H9 (cell line): Measurements from ENCODE around the gene NFATC1. TPM values are rescaled to one million over a fixed set of nuclear protein-coding genes. Genes with fewer than 3 reads are reported as not detected.

Experiments used
- DNase-seq: peaks from one replicate; pipeline ENCODE4 v3.0.0-alpha.2; 2017
- H2AFZ ChIP-seq: one replicate; pipeline ENCODE4 v1.6.1; 2013; ENCODE audit warnings: mild to moderate bottlenecking, low read length, control low read depth, moderate library complexity
- H2AK5ac ChIP-seq: 2 replicates; pipeline ENCODE4 v1.6.1; 2013; ENCODE audit warnings: low read length, control low read depth, mixed read lengths; ENCODE audit not compliant: insufficient read length
- H2BK120ac ChIP-seq: one replicate; pipeline ENCODE4 v1.6.1; 2013; ENCODE audit warnings: low read depth, mild to moderate bottlenecking, low read length, control low read depth, inconsistent platforms; ENCODE audit not compliant: poor library complexity, severe bottlenecking
- H2BK12ac ChIP-seq: 2 replicates; pipeline ENCODE4 v1.6.1; 2013; ENCODE audit warnings: low read length, control low read depth, mixed read lengths, low read depth; ENCODE audit not compliant: insufficient read length
- H2BK15ac ChIP-seq: 2 replicates; pipeline ENCODE4 v1.6.1; 2013; ENCODE audit warnings: low read depth, low read length, control low read depth
- H2BK20ac ChIP-seq: one replicate; pipeline ENCODE4 v1.6.1; 2013; ENCODE audit warnings: low read depth, mild to moderate bottlenecking, low read length, control low read depth, inconsistent platforms; ENCODE audit not compliant: poor library complexity, severe bottlenecking
- H2BK5ac ChIP-seq: 2 replicates; pipeline ENCODE4 v1.6.1; 2013; ENCODE audit warnings: low read length, control low read depth, mixed read lengths; ENCODE audit not compliant: insufficient read length
- H3K14ac ChIP-seq: 2 replicates; pipeline ENCODE4 v1.6.1; 2013; ENCODE audit warnings: low read length, control low read depth; ENCODE audit not compliant: insufficient read depth
- H3K18ac ChIP-seq: 2 replicates; pipeline ENCODE4 v1.6.1; 2013; ENCODE audit warnings: low read depth, mild to moderate bottlenecking, mixed read lengths, low read length, control low read depth; ENCODE audit not compliant: insufficient read length
- H3K23ac ChIP-seq: 2 replicates; pipeline ENCODE4 v1.6.1; 2013; ENCODE audit warnings: low read length, control low read depth, mixed read lengths, low read depth; ENCODE audit not compliant: insufficient read length
- H3K23me2 ChIP-seq: 2 replicates; pipeline ENCODE4 v1.6.1; 2013; ENCODE audit warnings: low read depth, mild to moderate bottlenecking, mixed read lengths, low read length, control low read depth; ENCODE audit not compliant: insufficient read length, poor library complexity, severe bottlenecking
- H3K27ac ChIP-seq: 2 replicates; pipeline ENCODE4 v1.5.1; 2013; ENCODE audit warnings: low read length, control low read depth, mixed read lengths, low read depth; ENCODE audit not compliant: insufficient read length
- H3K27me3 ChIP-seq: 2 replicates; pipeline ENCODE4 v1.6.1; 2013; ENCODE audit warnings: low read length, control low read depth, inconsistent platforms; ENCODE audit not compliant: insufficient read depth
- H3K4ac ChIP-seq: 2 replicates; pipeline ENCODE4 v1.6.1; 2013; ENCODE audit warnings: low read depth, mild to moderate bottlenecking, control low read depth, inconsistent platforms, low read length, moderate library complexity
- H3K4me1 ChIP-seq: 2 replicates; pipeline ENCODE4 v1.6.1; 2013; ENCODE audit warnings: low read length, control low read depth, inconsistent platforms; ENCODE audit not compliant: insufficient read depth
- H3K4me2 ChIP-seq: 2 replicates; pipeline ENCODE4 v1.6.1; 2013; ENCODE audit warnings: low read length, control low read depth, mixed read lengths; ENCODE audit not compliant: insufficient read length, insufficient read depth
- H3K56ac ChIP-seq: 2 replicates; pipeline ENCODE4 v1.6.1; 2013; ENCODE audit warnings: low read depth, mild to moderate bottlenecking, mixed read lengths, low read length, control low read depth; ENCODE audit not compliant: insufficient read length
- H3K79me1 ChIP-seq: 2 replicates; pipeline ENCODE4 v1.6.1; 2013; ENCODE audit warnings: low read depth, mild to moderate bottlenecking, moderate library complexity, low read length, control low read depth, inconsistent platforms; ENCODE audit not compliant: insufficient read depth, poor library complexity, severe bottlenecking
- H3K79me2 ChIP-seq: 2 replicates; pipeline ENCODE4 v1.6.1; 2013; ENCODE audit warnings: low read length, control low read depth, inconsistent platforms; ENCODE audit not compliant: insufficient read depth
- H3K9ac ChIP-seq: 2 replicates; pipeline ENCODE4 v1.6.1; 2013; ENCODE audit warnings: low read length, control low read depth, mixed read lengths; ENCODE audit not compliant: insufficient read length; ENCODE audit errors: extremely low read depth
- H3K9me3 ChIP-seq: one replicate; pipeline ENCODE4 v1.6.1; 2013; ENCODE audit warnings: low read depth, low read length, inconsistent platforms; ENCODE audit not compliant: control insufficient read depth
- H3T11ph ChIP-seq: one replicate; pipeline ENCODE4 v1.6.1; 2013; ENCODE audit warnings: mild to moderate bottlenecking, low read length, control low read depth, inconsistent platforms
- H4K20me1 ChIP-seq: one replicate; pipeline ENCODE4 v1.6.1; 2013; ENCODE audit not compliant: control insufficient read depth, insufficient read length, insufficient read depth
- H4K5ac ChIP-seq: 2 replicates; pipeline ENCODE4 v1.6.1; 2013; ENCODE audit warnings: low read depth, mild to moderate bottlenecking, mixed read lengths, low read length, control low read depth; ENCODE audit not compliant: insufficient read length
- H4K8ac ChIP-seq: replicated peaks from 2 replicates; pipeline ENCODE4 v1.6.1; 2013; ENCODE audit warnings: low read length, control low read depth, mixed read lengths, low read depth; ENCODE audit not compliant: insufficient read length
- H4K91ac ChIP-seq: 2 replicates; pipeline ENCODE4 v1.6.1; 2013; ENCODE audit warnings: low read depth, mild to moderate bottlenecking, moderate library complexity, mixed read lengths, low read length, control low read depth; ENCODE audit not compliant: insufficient read length
- H3K27ac Mint-ChIP-seq, 3 experiments: 2 replicates in 2 of 3; 3 replicates in 1 of 3; pipeline ENCODE4 v1.8.0; 2020 to 2021; ENCODE audit warnings: mixed read lengths in 3 of 3, mild to moderate bottlenecking in 1 of 3, moderate library complexity in 1 of 3
- H3K27me3 Mint-ChIP-seq: 2 replicates; pipeline ENCODE4 v1.8.0; 2021; ENCODE audit warnings: low read depth, mild to moderate bottlenecking, moderate library complexity, mixed read lengths
- H3K36me3 Mint-ChIP-seq, 3 experiments: 2 replicates in 2 of 3; 3 replicates in 1 of 3; pipeline ENCODE4 v1.8.0; 2020 to 2021; ENCODE audit warnings: low read depth in 3 of 3, mixed read lengths in 3 of 3; ENCODE audit not compliant: insufficient read depth in 1 of 3
- H3K4me1 Mint-ChIP-seq, 2 experiments: 2 replicates each; pipeline ENCODE4 v1.8.0; 2020; ENCODE audit warnings: mixed read lengths in 2 of 2
- H3K4me3 Mint-ChIP-seq, 2 experiments: 2 replicates in 1 of 2; 3 replicates in 1 of 2; pipeline ENCODE4 v1.8.0; 2020 to 2021; ENCODE audit warnings: mild to moderate bottlenecking in 2 of 2, mixed read lengths in 2 of 2, moderate library complexity in 1 of 2
- H3K9me3 Mint-ChIP-seq, 2 experiments: 2 replicates in 1 of 2; 3 replicates in 1 of 2; pipeline ENCODE4 v1.8.0; 2020; ENCODE audit warnings: mild to moderate bottlenecking in 2 of 2, mixed read lengths in 2 of 2, moderate library complexity in 1 of 2
- CTCF ChIP-seq: fragments of 200-600 bp; sonication (generic); conservative IDR thresholded peaks from 3 replicates; pipeline ENCODE4 v1.8.0; 2021; ENCODE audit warnings: antibody characterized with exemption, mild to moderate bottlenecking
- WGBS: extraction: QIAGEN DNeasy Blood & Tissue Kit; methylation state at CpG from one replicate; pipeline ENCODE4 v1.1.7; 2013; ENCODE audit warnings: missing lambda C conversion rate, low lambda C conversion rate, mixed read lengths; ENCODE audit not compliant: insufficient read length; ENCODE audit errors: extremely low coverage; 5-methylcytosine and 5-hydroxymethylcytosine counted together
- total RNA-seq: library from RNA; stranded (reverse); gene quantifications from 2 replicates; pipeline ENCODE4 v1.2.1, GENCODE V29; 2021

Gene NFATC1
- total RNA-seq, 1 experiment from 2014 or later: 5.5 TPM

GRCh38 chr18:79378536-79379250, 17.0 kb upstream of the NFATC1 start:
- H3K4me2 ChIP-seq: peak overlapping the region; percentile 1
- no peak overlapping the region for H2BK5ac ChIP-seq
- H3K4me1 ChIP-seq: no peaks in the 10 kb centered on the region
- H3K9me3 ChIP-seq: no peaks in the 10 kb centered on the region
- WGBS: no CpG with 5 or more reads among the region's 48 CpGs
- no peak overlapping the region for H2AK5ac ChIP-seq
- Mint-ChIP-seq H3K27me3 (peaks cover 2% of the 10 kb centered on the region; the same call in 1 of the 2 replicates), H3K27ac (peak overlapping the region; percentile 85 to 97 (median 85); a peak in 5 of 7 replicates), H3K4me3 (peak overlapping the region; percentile 55 to 63), H3K36me3 (peaks cover 3 to 4% (median 4%) of the 10 kb centered on the region in 3 experiments; a peak in 4 of 7 replicates), H3K4me1 (peaks cover 10 to 17% of the 10 kb centered on the region in 2 experiments), H3K9me3 (no peaks in the 10 kb centered on the region)
- H4K91ac ChIP-seq: no peak overlapping the region
- no peak overlapping the region for H2AFZ ChIP-seq
- no peak overlapping the region for H2BK20ac ChIP-seq
- no peak overlapping the region for H3K4ac ChIP-seq
- H3K18ac ChIP-seq: peak overlapping the region; percentile 28
- H2BK120ac ChIP-seq: no peak overlapping the region
- H3T11ph ChIP-seq: no peak overlapping the region
- peak; percentile 92 for DNase-seq
- H4K20me1 ChIP-seq: no peaks in the 10 kb centered on the region
- no peak overlapping the region for H4K5ac ChIP-seq
- no peak overlapping the region for H2BK15ac ChIP-seq
- H3K27me3 ChIP-seq: no peaks in the 10 kb centered on the region
- H3K56ac ChIP-seq: no peak overlapping the region
- H3K9ac ChIP-seq: no peak overlapping the region
- no peaks in the 10 kb centered on the region for H3K79me2 ChIP-seq
- H3K79me1 ChIP-seq: no peaks in the 10 kb centered on the region
- no peak overlapping the region for H3K23ac ChIP-seq
- no peaks in the 10 kb centered on the region for H3K23me2 ChIP-seq
- TF ChIP-seq CTCF: peak; percentile 98
- no peak overlapping the region for H4K8ac ChIP-seq
- 0 out of 2 replicates have a peak overlapping the region, but pooled peaks have one; percentile 69 for H3K14ac ChIP-seq
- H2BK12ac ChIP-seq: no peak overlapping the region
- no peak overlapping the region for H3K27ac ChIP-seq
